Gastroesophageal sphincter (tissue), 3 donors: ENCODE measurements around the gene CACNA1C.

ENCODE experiments used
- CTCF ChIP-seq, 4 experiments: fragments of 200-600 bp in 2 of 4; fragments of 450-650 bp in 2 of 4; sonication (generic) in 1 of 4; IDR thresholded peaks; one replicate each; pipeline ENCODE4 v1.5.1; 2017 to 2019; ENCODE audit warnings: antibody characterized with exemption in 4 of 4, mild to moderate bottlenecking in 2 of 4, moderate library complexity in 2 of 4
- EP300 ChIP-seq: sonication (generic); formaldehyde crosslinking; IDR thresholded peaks from one replicate; pipeline ENCODE4 v1.6.1; 2017; ENCODE audit warnings: antibody characterized with exemption, mild to moderate bottlenecking
- POLR2A ChIP-seq, 2 donors: fragments of 450-650 bp; IDR thresholded peaks; one replicate each; pipeline ENCODE4 v1.6.1; 2017; ENCODE audit warnings: antibody characterized with exemption in 2 of 2, mild to moderate bottlenecking in 2 of 2, moderate library complexity in 1 of 2

GRCh38 chr12:2083561-2083960 lies 30.8 kb downstream of the CACNA1C start:
- TF ChIP-seq EP300 (no peak), CTCF (IDR thresholded peaks at IDR 0.05) (no peak), POLR2A (IDR thresholded peaks at IDR 0.05) (no peak)
